Measurements from ENCODE around the gene XXYLT1. TPM values are rescaled to one million over a fixed set of nuclear protein-coding genes. Genes with fewer than 3 reads are reported as not detected.
A peak's percentile ranks its signal among the peaks of the same experiment; 100 is the strongest.

Gene XXYLT1
- total and polyA plus RNA-seq, 9 of the 15 experiments (the other 6 are each of a cell fraction or from before 2014, with no cell fraction given) = 1.9 to 18.9 (median 15.0) TPM

GRCh38 chr3:195163719-195164572 lies 107.0 kb downstream of the XXYLT1 start (continued):
- no peak for TF ChIP-seq CBX8 (IDR thresholded peaks at IDR 0.05; ENCODE audit: borderline replicate concordance, extremely low read depth, low read depth, low read length, poor library complexity, severe bottlenecking)
- TF ChIP-seq ZNF766 (CRISPR knock-in tag; conservative IDR thresholded peaks at IDR 0.05) = 0 out of 2 replicates have a peak, but pooled peaks have one; percentile 34
- peak; percentile 61; the same call in 1 of the 2 replicates for TF ChIP-seq TOE1 (IDR thresholded peaks at IDR 0.05; ENCODE audit: borderline replicate concordance)
- TF ChIP-seq TOE1 (CRISPR knock-in tag; IDR thresholded peaks at IDR 0.05; ENCODE audit: borderline replicate concordance, low read depth) = no peak
- TF ChIP-seq NR4A1 (CRISPR knock-in tag; IDR thresholded peaks at IDR 0.05) = no peak
- no peak for TF ChIP-seq NR4A1 (tag; IDR thresholded peaks at IDR 0.05)
- TF ChIP-seq RAD51 (IDR thresholded peaks at IDR 0.05; ENCODE audit: borderline replicate concordance, low read depth) = peak; percentile 34; the same call in 1 of the 2 replicates
- TF ChIP-seq ADNP (tag; IDR thresholded peaks at IDR 0.05) = peak; percentile 70
- TF ChIP-seq ZC3H11A (IDR thresholded peaks at IDR 0.05; ENCODE audit: low read depth, low read length) = no peak
- peak; percentile 55; the same call in 1 of the 2 replicates for TF ChIP-seq HDAC2 (IDR thresholded peaks at IDR 0.05)
- peak; percentile 92 for TF ChIP-seq BCOR (IDR thresholded peaks at IDR 0.05)
- TF ChIP-seq POU5F1 (IDR thresholded peaks at IDR 0.05; ENCODE audit: borderline replicate concordance, low read depth, low read length, partially characterized antibody) = no peak
- peak; percentile 86; the same call in 1 of the 2 replicates for TF ChIP-seq SMARCA5 (IDR thresholded peaks at IDR 0.05)
- no peak for TF ChIP-seq PPARD (CRISPR knock-in tag; IDR thresholded peaks at IDR 0.05)
- TF ChIP-seq PURB (CRISPR knock-in tag; IDR thresholded peaks at IDR 0.05; ENCODE audit: low read depth) = no peak
- 0 out of 2 replicates have a peak, but pooled peaks have one; percentile 28 for TF ChIP-seq ZNF395 (CRISPR knock-in tag; IDR thresholded peaks at IDR 0.05)
- 0 out of 2 replicates have a peak, but pooled peaks have one; percentile 33 for TF ChIP-seq CEBPB (tag; IDR thresholded peaks at IDR 0.05)
- TF ChIP-seq HNRNPK (IDR thresholded peaks at IDR 0.05; ENCODE audit: low read depth, low read length, poor library complexity, severe bottlenecking) = no peak
- peak; percentile 19; the same call in 1 of the 2 replicates for TF ChIP-seq ZNF311 (CRISPR knock-in tag; IDR thresholded peaks at IDR 0.05)
- peak; percentile 68 for TF ChIP-seq GATA2 (CRISPR knock-in tag; IDR thresholded peaks at IDR 0.05)
- peak in 1 of 2 experiments; percentile 82; a peak in 3 of 4 replicates for TF ChIP-seq KDM1A (IDR thresholded peaks at IDR 0.05)
- peak in 1 of 2 experiments; percentile 72; a peak in 2 of 4 replicates for TF ChIP-seq RCOR1 (IDR thresholded peaks at IDR 0.05; ENCODE audit: borderline replicate concordance in 1 of 2, low read depth in 2 of 2, low read length in 2 of 2)
- no peak for TF ChIP-seq IRF1 (CRISPR knock-in tag; IDR thresholded peaks at IDR 0.05; ENCODE audit: borderline replicate concordance)
- 0 out of 2 replicates have a peak, but pooled peaks have one; percentile 14 for TF ChIP-seq MBD1 (CRISPR knock-in tag; IDR thresholded peaks at IDR 0.05)

Measured in K562 (cell line).